NCI-H146 treated with DMSO at 0.1 percent for 48 hours (cell line): ENCODE data around the gene TBCB.
"Not testable (repeated sequence)": the region's sequence is repeated elsewhere in the genome, so short reads cannot be mapped to it uniquely, and the experiment has no call there.

Source experiments
- DNase-seq: peaks from one replicate; lab custom pipeline; 2025; ENCODE audit not compliant: unreplicated experiment; lab: John Stamatoyannopoulos, UW

Gene TBCB

GRCh38 chr19:36101550-36102327, 13.5 kb upstream of the TBCB start:
- DNase-seq = no peak

GRCh38 chr19:36103040-36103626, 12.1 kb upstream of the TBCB start:
- no peak for DNase-seq

- DNase-seq = no peak
These were observed 11.3 kb upstream of the TBCB start for GRCh38 chr19:36103842-36104552.

GRCh38 chr19:36106441-36106840, 8.8 kb upstream of the TBCB start:
- no peak for DNase-seq

GRCh38 chr19:36106991-36107390, 8.3 kb upstream of the TBCB start:
- DNase-seq = no peak

GRCh38 chr19:36108684-36109083, 6.6 kb upstream of the TBCB start:
- DNase-seq = no peak

GRCh38 chr19:36110487-36111199, 4.6 kb upstream of the TBCB start, which contains the start of gene OVOL3:
OVOL3 (plus strand) TSS chr19:36111143; CDS start chr19:36111203, 60 bp downstream.
- DNase-seq = no peak

- no peak for DNase-seq
These were observed 4.1 kb upstream of the TBCB start for GRCh38 chr19:36111200-36111539.

GRCh38 chr19:36112678-36113077, 2.6 kb upstream of the TBCB start:
- DNase-seq = no peak

GRCh38 chr19:36113425-36113824, 1.8 kb upstream of the TBCB start:
- no peak for DNase-seq

GRCh38 chr19:36113894-36114720, 1.2 kb upstream of the TBCB start:
- DNase-seq = peak; percentile 52

GRCh38 chr19:36114721-36115452, 381 bp upstream of the TBCB start, which contains the start of gene POLR2I:
POLR2I (minus strand) TSS chr19:36114875; CDS start chr19:36114856, 19 bp downstream.
- peak; percentile 99 for DNase-seq

GRCh38 chr19:36116344-36116637, 1.0 kb downstream of the TBCB start:
- DNase-seq = no peak

GRCh38 chr19:36120092-36120983, 5.1 kb downstream of the TBCB start:
- DNase-seq = peak; percentile 96

GRCh38 chr19:36120984-36121358, 5.7 kb downstream of the TBCB start:
- DNase-seq = no peak

GRCh38 chr19:36121486-36122124, 6.3 kb downstream of the TBCB start:
- DNase-seq = no peak

GRCh38 chr19:36125557-36125956, 10.3 kb downstream of the TBCB start:
- no peak for DNase-seq

- DNase-seq = peak; percentile 80
These were observed 13.1 kb downstream of the TBCB start for GRCh38 chr19:36128392-36128736.

GRCh38 chr19:36131221-36131620, 16.0 kb downstream of the TBCB start:
- not testable (repeated sequence) for DNase-seq
